Skeletal muscle satellite cell (primary cell): ENCODE results near the gene PEMT.
"Not testable (repeated sequence)": the region's sequence is repeated elsewhere in the genome, so short reads cannot be mapped to it uniquely, and the experiment has no call there.

Experiments
- H3K27me3 ChIP-seq: 2 replicates; pipeline ENCODE4 v1.7.0; 2013; ENCODE audit warnings: low read length; ENCODE audit not compliant: control insufficient read depth, insufficient read depth
- H3K36me3 ChIP-seq: 2 replicates; pipeline ENCODE4 v1.7.0; 2013; ENCODE audit warnings: mild to moderate bottlenecking, control low read depth, low read length; ENCODE audit not compliant: insufficient read depth
- H3K4me1 ChIP-seq: 2 replicates; pipeline ENCODE4 v1.7.0; 2013; ENCODE audit warnings: low read length; ENCODE audit not compliant: control insufficient read depth, insufficient read depth
- H3K4me2 ChIP-seq: 2 replicates; pipeline ENCODE4 v1.7.0; 2013; ENCODE audit warnings: mild to moderate bottlenecking, low read length
- H3K4me3 ChIP-seq: 2 replicates; pipeline ENCODE4 v1.7.0; 2013; ENCODE audit warnings: low read length
- H3K9ac ChIP-seq: 2 replicates; pipeline ENCODE4 v1.7.0; 2013; ENCODE audit warnings: mild to moderate bottlenecking, low read depth, low read length, moderate library complexity
- H3K9me3 ChIP-seq: replicated peaks from 2 replicates; pipeline ENCODE4 v1.7.0; 2013; ENCODE audit warnings: mild to moderate bottlenecking, control low read depth, low read length

PEMT gene

DNA sequence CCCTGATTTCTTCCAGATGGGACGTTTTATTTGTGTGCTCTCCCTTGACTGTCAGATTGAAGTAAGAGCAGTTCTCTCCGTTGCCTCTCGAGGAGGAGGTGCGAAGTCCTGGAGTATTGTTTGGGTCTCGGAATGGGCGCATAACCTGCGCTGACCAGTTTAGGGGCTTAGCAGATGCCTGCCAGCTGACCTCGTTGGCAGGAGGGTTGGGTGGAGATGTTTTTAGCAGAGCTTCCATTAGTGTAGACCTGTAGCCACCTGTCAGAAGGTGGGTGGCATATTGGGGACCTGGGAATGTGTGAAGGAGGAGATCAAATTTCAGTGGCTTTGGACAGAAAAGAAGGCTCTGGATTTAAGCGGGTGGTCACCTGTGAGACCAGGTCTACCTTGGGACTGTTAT, 98.9 kb downstream of the PEMT start:
- H3K4me1 ChIP-seq: peaks cover 25% of the 10 kb centered on the region
- no peak overlapping the region for H3K4me3 ChIP-seq
- no peaks in the 10 kb centered on the region for H3K9me3 ChIP-seq
- H3K27me3 ChIP-seq: no peaks in the 10 kb centered on the region
- no peak overlapping the region for H3K9ac ChIP-seq
- no peak overlapping the region for H3K4me2 ChIP-seq
- H3K36me3 ChIP-seq: peaks cover 36% of the 10 kb centered on the region

DNA sequence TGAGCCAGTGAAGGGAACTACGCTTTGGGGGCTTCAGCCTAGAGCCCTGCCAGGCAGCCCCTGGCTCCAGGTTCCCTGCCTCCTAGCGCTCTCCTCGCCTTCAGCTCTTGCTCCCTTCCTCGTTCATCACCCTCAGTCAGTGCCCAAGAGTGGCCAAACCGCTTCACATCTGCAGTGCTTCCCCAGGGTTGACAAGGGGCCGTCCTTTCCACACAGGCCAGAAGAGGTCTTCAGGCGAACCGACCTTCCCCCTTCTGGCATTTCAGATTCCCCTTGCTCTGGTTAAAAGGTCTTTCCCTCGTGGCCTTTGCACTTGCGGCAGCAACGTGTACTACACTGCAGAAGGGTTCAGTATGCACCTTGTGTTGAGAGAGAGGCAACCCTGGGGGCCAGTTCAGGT, 99.4 kb downstream of the PEMT start:
- Histone ChIP-seq H3K27me3 (no peaks in the 10 kb centered on the region), H3K36me3 (peaks cover 38% of the 10 kb centered on the region), H3K9me3 (no peaks in the 10 kb centered on the region), H3K4me2 (no peak overlapping the region), H3K4me3 (no peak overlapping the region), H3K4me1 (peaks cover 21% of the 10 kb centered on the region), H3K9ac (no peak overlapping the region)

- H3K27me3 ChIP-seq: no peaks in the 10 kb centered on the region
- H3K4me3 ChIP-seq: no peak overlapping the region
- peaks cover 19% of the 10 kb centered on the region for H3K4me1 ChIP-seq
- H3K36me3 ChIP-seq: peaks cover 38% of the 10 kb centered on the region
- no peak overlapping the region for H3K9ac ChIP-seq
- H3K4me2 ChIP-seq: no peak overlapping the region
- H3K9me3 ChIP-seq: no peaks in the 10 kb centered on the region
These were observed 99.9 kb downstream of the PEMT start for GRCh38 chr17:17491546-17491988.

DNA sequence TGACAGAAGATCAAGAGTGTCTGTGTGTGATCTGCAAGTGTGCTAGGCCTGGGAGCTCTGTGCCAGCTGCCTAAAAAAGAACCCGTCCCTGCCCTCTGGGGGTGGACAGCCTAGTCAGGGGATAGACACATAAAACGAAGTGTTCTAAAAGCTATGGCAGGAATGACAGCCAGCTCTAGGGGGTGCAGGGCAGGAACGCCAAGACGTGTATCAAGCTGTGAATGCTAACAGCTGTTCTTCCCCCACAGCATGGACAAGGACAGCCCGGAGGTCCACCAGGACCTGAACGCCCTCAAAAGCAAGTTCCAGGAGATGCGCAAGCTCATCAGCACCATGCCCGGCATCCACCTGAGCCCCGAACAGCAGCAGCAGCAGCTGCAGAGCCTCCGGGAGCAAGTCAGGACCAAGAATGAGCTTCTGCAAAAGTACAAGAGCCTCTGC, 100.5 kb downstream of the PEMT start:
- H3K4me2 ChIP-seq: no peak overlapping the region
- H3K27me3 ChIP-seq: no peaks in the 10 kb centered on the region
- no peak overlapping the region for H3K9ac ChIP-seq
- H3K4me1 ChIP-seq: peaks cover 17% of the 10 kb centered on the region
- no peaks in the 10 kb centered on the region for H3K9me3 ChIP-seq
- H3K36me3 ChIP-seq: peaks cover 38% of the 10 kb centered on the region
- no peak overlapping the region for H3K4me3 ChIP-seq

DNA sequence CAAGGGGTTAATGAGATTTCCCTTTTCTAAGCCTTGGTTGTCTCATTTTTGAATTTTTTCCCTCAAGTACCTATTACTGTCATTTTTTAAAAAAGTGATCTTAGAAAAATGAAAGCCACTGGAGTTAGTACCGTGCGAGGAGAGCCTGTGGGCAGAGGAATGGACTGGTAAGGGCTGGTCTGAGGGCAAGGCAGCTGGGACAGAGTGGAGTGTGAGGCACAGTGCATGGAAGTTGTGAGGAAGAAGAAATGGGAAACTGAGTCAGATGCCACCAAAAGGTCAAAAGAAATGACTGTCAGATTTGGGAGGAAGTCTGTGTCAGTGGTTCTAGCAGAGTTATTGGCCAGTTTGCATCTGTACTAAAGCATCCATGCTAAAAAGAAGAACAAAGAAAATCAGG, 103.5 kb downstream of the PEMT start:
- no peak overlapping the region for H3K4me3 ChIP-seq
- H3K9me3 ChIP-seq: no peaks in the 10 kb centered on the region
- H3K36me3 ChIP-seq: peaks cover 38% of the 10 kb centered on the region
- H3K9ac ChIP-seq: no peak overlapping the region
- peaks cover 6% of the 10 kb centered on the region for H3K4me1 ChIP-seq
- H3K27me3 ChIP-seq: no peaks in the 10 kb centered on the region
- no peak overlapping the region for H3K4me2 ChIP-seq

DNA sequence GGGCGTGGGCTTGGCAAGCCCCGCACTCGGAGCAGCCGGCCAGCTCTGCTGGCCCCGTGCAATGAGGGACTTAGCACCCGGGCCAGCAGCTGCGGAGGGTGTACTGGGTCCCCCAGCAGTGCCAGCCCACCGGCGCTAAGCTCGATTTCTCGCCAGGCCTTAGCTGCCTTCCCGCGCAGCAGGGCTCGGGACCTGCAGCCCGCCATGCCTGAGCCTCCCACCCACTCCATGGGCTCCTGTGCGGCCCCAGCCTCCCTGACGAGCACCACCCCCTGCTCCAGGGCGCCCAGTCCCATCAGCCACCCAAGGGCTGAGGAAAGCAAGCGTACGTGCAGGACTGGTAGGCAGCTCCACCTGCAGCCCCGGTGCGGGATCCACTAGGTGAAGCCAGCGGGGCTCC, 105.1 kb downstream of the PEMT start:
- H3K27me3 ChIP-seq, H3K4me2 ChIP-seq, H3K4me3 ChIP-seq, H3K9ac ChIP-seq, H3K9me3 ChIP-seq, H3K4me1 ChIP-seq: not testable (repeated sequence)
- H3K36me3 ChIP-seq: peaks cover 26% of the 10 kb centered on the region

GRCh38 chr17:17485420-17485819, 106.1 kb downstream of the PEMT start:
- Histone ChIP-seq H3K36me3 (peaks cover 20% of the 10 kb centered on the region), H3K9me3 (no peaks in the 10 kb centered on the region), H3K27me3 (no peaks in the 10 kb centered on the region), H3K4me1 (peaks cover 10% of the 10 kb centered on the region), H3K4me3 (no peak overlapping the region), H3K9ac (no peak overlapping the region), H3K4me2 (no peak overlapping the region)

- H3K4me3 ChIP-seq: no peak overlapping the region
- peaks cover 10% of the 10 kb centered on the region for H3K4me1 ChIP-seq
- H3K9me3 ChIP-seq: no peaks in the 10 kb centered on the region
- H3K27me3 ChIP-seq: no peaks in the 10 kb centered on the region
- H3K36me3 ChIP-seq: peaks cover 22% of the 10 kb centered on the region
- peak overlapping the region; percentile 34 for H3K4me2 ChIP-seq
- no peak overlapping the region for H3K9ac ChIP-seq
These were observed 107.0 kb downstream of the PEMT start for GRCh38 chr17:17484451-17484899.

- H3K4me3 ChIP-seq: no peak overlapping the region
- H3K9ac ChIP-seq: no peak overlapping the region
- H3K9me3 ChIP-seq: no peaks in the 10 kb centered on the region
- H3K4me2 ChIP-seq: no peak overlapping the region
- peaks cover 6% of the 10 kb centered on the region for H3K36me3 ChIP-seq
- H3K4me1 ChIP-seq: peaks cover 21% of the 10 kb centered on the region
- no peaks in the 10 kb centered on the region for H3K27me3 ChIP-seq
These were observed 109.6 kb downstream of the PEMT start for GRCh38 chr17:17481860-17482259.

GRCh38 chr17:17480593-17481148, 110.8 kb downstream of the PEMT start:
- Histone ChIP-seq H3K4me1 (peaks cover 21% of the 10 kb centered on the region), H3K9ac (no peak overlapping the region), H3K9me3 (no peaks in the 10 kb centered on the region), H3K36me3 (peaks cover 6% of the 10 kb centered on the region), H3K4me2 (no peak overlapping the region), H3K27me3 (no peaks in the 10 kb centered on the region), H3K4me3 (no peak overlapping the region)

DNA sequence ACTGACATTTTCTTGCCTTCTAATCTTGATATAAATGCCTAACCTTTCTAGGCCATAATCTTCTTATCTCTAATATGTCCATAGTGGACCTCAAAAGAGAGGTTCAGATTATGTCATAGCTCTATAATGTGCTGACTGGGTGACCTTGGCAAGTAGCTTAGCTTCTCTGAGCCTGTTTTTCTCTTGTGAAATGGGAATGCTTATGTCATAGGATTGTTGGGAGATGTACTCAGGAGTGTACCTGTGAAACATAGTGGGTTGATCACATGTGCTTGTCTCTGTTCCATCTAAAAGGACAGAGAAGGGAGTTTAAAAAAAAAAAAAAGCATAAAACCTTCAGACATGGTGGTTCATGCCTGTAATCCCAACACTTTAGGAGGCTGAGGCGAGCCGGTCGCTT, 112.3 kb downstream of the PEMT start:
- Histone ChIP-seq H3K9ac (no peak overlapping the region), H3K36me3 (peaks cover 6% of the 10 kb centered on the region), H3K4me1 (peaks cover 15% of the 10 kb centered on the region)

GRCh38 chr17:17476865-17477467, 114.5 kb downstream of the PEMT start, which contains the start of gene MED9:
Gene MED9 (plus strand): TSS chr17:17477000. CDS start chr17:17477042, 42 bp downstream.
- Histone ChIP-seq H3K4me2 (peak within 1 kb of the TSS; percentile 84), H3K4me1 (peaks cover 14% of the 10 kb centered on the region), H3K9me3 (no peaks in the 10 kb centered on the region), H3K9ac (peak within 1 kb of the TSS; percentile 98), H3K4me3 (peak within 1 kb of the TSS; percentile 96), H3K36me3 (peaks cover 4% of the 10 kb centered on the region), H3K27me3 (peaks cover 21% of the 10 kb centered on the region)

More for the DNA sequence above, 112.3 kb downstream of the PEMT start:
- Histone ChIP-seq H3K4me2 (no peak overlapping the region), H3K9me3 (no peaks in the 10 kb centered on the region), H3K27me3 (peaks cover 2% of the 10 kb centered on the region), H3K4me3 (no peak overlapping the region)
